ENCODE measurements around the gene HEPH.

Gene HEPH

DNA sequence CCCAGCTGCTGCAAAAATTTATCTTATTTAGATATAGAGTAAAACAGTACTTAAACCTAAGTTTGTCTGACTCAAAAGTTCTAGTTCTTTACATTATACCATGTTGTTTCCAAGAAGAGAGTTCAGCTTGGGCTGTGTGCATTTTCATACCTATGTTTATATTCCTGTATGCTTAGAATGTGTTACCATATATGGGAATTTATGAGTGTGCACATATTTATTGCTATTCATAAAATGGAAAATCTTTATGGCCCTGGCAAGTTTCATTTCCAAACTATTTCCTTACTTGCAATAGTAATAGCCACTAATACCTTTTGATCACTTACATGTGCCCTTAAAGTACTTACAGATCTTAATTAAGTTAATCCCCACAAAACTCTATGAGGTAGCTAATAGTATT lies 2.6 kb downstream of the HEPH start:
- TF ChIP-seq, protein P1, sequence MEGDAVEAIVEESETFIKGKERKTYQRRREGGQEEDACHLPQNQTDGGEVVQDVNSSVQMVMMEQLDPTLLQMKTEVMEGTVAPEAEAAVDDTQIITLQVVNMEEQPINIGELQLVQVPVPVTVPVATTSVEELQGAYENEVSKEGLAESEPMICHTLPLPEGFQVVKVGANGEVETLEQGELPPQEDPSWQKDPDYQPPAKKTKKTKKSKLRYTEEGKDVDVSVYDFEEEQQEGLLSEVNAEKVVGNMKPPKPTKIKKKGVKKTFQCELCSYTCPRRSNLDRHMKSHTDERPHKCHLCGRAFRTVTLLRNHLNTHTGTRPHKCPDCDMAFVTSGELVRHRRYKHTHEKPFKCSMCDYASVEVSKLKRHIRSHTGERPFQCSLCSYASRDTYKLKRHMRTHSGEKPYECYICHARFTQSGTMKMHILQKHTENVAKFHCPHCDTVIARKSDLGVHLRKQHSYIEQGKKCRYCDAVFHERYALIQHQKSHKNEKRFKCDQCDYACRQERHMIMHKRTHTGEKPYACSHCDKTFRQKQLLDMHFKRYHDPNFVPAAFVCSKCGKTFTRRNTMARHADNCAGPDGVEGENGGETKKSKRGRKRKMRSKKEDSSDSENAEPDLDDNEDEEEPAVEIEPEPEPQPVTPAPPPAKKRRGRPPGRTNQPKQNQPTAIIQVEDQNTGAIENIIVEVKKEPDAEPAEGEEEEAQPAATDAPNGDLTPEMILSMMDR (IDR thresholded peaks at IDR 0.05; ENCODE audit: borderline replicate concordance, control extremely low read depth, extremely low read depth, insufficient read depth, missing control alignments) = no peak
- in situ Hi-C loops (cut with MboI; ENCODE audit: low sequenced_read_pairs, unreplicated experiment) = no loop called here
- DNase-seq (ENCODE audit: low spot score) = no peak

DNA sequence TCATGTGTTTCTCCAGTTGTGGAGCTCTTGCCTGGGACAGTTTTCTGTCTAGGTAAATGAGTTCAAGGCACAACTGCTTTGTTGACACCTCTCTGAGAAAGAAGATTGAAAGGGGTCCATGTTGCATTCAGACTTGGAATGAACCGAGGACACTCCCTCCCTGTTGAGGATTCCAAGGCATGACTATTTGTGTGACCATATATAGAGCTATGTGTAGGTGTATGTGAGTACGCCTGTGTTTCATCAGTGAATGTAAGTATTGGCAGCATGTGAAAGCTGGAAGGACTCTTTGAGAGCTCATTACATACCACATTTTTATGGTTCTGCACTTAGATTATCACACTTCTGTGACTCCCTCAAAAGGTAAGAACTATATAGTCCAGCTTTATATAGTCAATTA lies 3.4 kb downstream of the HEPH start:
- in situ Hi-C loops (cut with MboI; ENCODE audit: low sequenced_read_pairs, unreplicated experiment) = no loop called here
- TF ChIP-seq, protein P1 (IDR thresholded peaks at IDR 0.05; ENCODE audit: borderline replicate concordance, control extremely low read depth, extremely low read depth, insufficient read depth, missing control alignments) = no peak
- DNase-seq (ENCODE audit: low spot score) = no peak

DNA sequence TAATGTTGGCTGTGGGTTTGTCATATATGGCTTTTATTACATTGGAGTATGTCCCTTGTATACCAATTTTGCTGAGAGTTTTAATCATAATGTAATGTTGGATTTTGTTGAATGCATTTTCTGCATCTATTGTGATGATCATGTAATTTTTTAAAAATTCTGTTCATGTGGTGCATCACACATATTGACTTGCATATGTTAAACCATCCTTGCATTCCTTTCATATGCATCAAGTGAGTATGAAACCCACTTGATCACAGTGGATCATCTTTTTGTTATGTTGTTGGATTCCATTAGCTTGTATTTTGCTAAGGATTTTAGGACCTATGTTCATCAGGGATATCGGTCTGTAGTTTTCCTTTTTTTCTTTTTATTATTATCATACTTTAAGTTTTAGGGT lies 12.1 kb downstream of the HEPH start:
- in situ Hi-C loops (cut with MboI; ENCODE audit: low sequenced_read_pairs, unreplicated experiment) = loop anchor here (25.0 kb wide), 1 partner anchor 589 kb away; no protein-coding TSS in a partner anchor
- no peak for DNase-seq (ENCODE audit: low spot score)
- TF ChIP-seq, protein P1 (IDR thresholded peaks at IDR 0.05; ENCODE audit: borderline replicate concordance, control extremely low read depth, extremely low read depth, insufficient read depth, missing control alignments) = no peak

DNA sequence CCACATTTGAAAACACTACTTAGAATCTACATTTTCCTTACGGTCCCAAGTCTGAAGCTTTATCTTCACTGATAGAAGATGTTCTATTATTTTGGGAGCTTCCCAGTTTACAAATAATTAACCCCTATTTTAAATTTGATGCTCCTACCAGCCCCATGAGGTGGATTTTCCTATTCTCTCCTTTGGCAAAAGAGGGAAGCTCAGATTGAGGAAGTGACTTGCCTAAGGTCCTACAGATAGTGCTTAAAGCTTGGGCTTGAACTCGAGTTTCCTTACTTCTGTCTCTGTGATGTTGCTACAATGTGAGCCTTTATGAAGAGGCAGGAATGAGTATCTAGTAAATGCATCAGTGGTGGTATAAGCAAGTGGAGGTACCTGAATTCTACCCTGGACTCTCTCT lies 27.5 kb downstream of the HEPH start:
- no peak for DNase-seq (ENCODE audit: low spot score)
- in situ Hi-C loops (cut with MboI; ENCODE audit: low sequenced_read_pairs, unreplicated experiment) = loop anchor here (25.0 kb wide), 1 partner anchor 604 kb away; no protein-coding TSS in a partner anchor
- TF ChIP-seq, protein P1 (IDR thresholded peaks at IDR 0.05; ENCODE audit: borderline replicate concordance, control extremely low read depth, extremely low read depth, insufficient read depth, missing control alignments) = no peak

DNA sequence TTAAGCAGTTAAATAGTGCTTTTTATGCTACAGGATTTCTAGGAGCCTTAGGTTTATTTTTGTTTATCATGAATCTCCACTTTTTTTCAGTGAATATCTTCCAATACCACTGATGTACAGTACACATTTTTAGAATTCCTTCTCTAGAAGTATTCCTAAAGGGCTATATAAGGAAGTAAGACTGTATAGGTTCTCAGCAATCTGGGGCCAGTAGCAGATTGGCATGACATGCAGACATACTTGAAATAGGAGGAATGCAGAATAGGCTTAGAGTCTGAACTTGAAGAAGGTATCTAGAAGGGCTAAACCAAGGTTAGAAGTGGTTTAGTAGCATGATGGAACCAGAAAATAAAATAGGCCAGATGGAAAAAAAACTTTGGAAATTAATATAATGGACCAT lies 29.8 kb downstream of the HEPH start:
- no peak for DNase-seq (ENCODE audit: low spot score)
- TF ChIP-seq, protein P1 (IDR thresholded peaks at IDR 0.05; ENCODE audit: borderline replicate concordance, control extremely low read depth, extremely low read depth, insufficient read depth, missing control alignments) = no peak
- in situ Hi-C loops (cut with MboI; ENCODE audit: low sequenced_read_pairs, unreplicated experiment) = loop anchor here (25.0 kb wide), 1 partner anchor 607 kb away; no protein-coding TSS in a partner anchor

DNA sequence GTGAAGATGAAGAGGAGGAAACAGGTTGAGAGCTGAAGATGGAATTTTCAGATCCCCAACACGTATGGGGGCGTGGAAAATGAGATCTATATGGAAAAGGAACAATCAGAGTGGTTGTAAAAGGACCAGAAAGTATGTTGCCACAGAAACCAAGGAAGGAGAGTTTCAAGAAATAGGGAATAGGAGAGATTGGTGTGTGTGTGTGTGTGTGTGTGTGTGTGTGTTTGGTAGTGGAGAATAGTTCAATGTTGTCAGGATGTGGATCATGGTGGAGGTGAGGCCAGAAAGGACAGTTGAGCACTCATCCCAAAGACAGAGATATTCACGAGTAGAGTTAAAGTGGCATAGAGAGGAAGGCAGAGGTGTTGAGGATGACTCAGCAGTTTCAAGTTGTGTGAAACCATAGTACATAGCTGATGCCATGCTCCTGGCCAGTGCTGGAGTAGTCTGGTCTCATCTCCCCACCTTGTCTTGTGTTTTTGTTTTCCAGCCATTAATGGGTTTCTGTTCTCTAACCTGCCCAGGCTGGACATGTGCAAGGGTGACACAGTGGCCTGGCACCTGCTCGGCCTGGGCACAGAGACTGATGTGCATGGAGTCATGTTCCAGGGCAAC lies 36.1 kb downstream of the HEPH start:
- DNase-seq (ENCODE audit: low spot score) = no peak
- in situ Hi-C loops (cut with MboI; ENCODE audit: low sequenced_read_pairs, unreplicated experiment) = no loop called here
- TF ChIP-seq, protein P1 (IDR thresholded peaks at IDR 0.05; ENCODE audit: borderline replicate concordance, control extremely low read depth, extremely low read depth, insufficient read depth, missing control alignments) = no peak
